CMK (cell line): ENCODE data around the gene UTF1.
"Not testable (repeated sequence)": the region's sequence is repeated elsewhere in the genome, so short reads cannot be mapped to it uniquely, and the experiment has no call there.

ENCODE experiments used
- DNase-seq: peaks from one replicate; pipeline ENCODE4 v3.0.0-alpha.2; 2010; ENCODE audit warnings: low read depth

UTF1 gene

GRCh38 chr10:133227256-133227655 lies 2.8 kb upstream of the UTF1 start:
- DNase-seq = no peak

- DNase-seq = no peak
Measured at GRCh38 chr10:133229265-133230043, 563 bp upstream of the UTF1 start.

GRCh38 chr10:133230387-133231195 lies 574 bp downstream of the UTF1 start:
- peak; percentile 35 for DNase-seq

- no peak for DNase-seq
Measured at GRCh38 chr10:133231244-133231945, 1.4 kb downstream of the UTF1 start.

GRCh38 chr10:133231946-133232574 lies 2.0 kb downstream of the UTF1 start:
- no peak for DNase-seq

- not testable (repeated sequence) for DNase-seq
Measured at GRCh38 chr10:133234796-133235195, 4.8 kb downstream of the UTF1 start.

- no peak for DNase-seq
Measured at GRCh38 chr10:133235265-133235855, 5.3 kb downstream of the UTF1 start.

GRCh38 chr10:133235932-133236331 lies 5.9 kb downstream of the UTF1 start:
- no peak for DNase-seq

- no peak for DNase-seq
Measured at GRCh38 chr10:133236401-133237240, 6.6 kb downstream of the UTF1 start.

- no peak for DNase-seq
Measured at GRCh38 chr10:133237241-133237587, 7.2 kb downstream of the UTF1 start.

GRCh38 chr10:133237588-133238465 lies 7.8 kb downstream of the UTF1 start, which contains the start of gene VENTX:
VENTX (plus strand) TSS chr10:133237855; CDS start chr10:133237915, 60 bp downstream.
- no peak for DNase-seq

- DNase-seq = no peak
Measured at GRCh38 chr10:133238466-133238804, 8.4 kb downstream of the UTF1 start.

- DNase-seq = no peak
Measured at GRCh38 chr10:133239990-133240389, 10.0 kb downstream of the UTF1 start.

- no peak for DNase-seq
Measured at GRCh38 chr10:133241501-133242205, 11.6 kb downstream of the UTF1 start.

- DNase-seq = no peak
Measured at GRCh38 chr10:133242611-133243356, 12.8 kb downstream of the UTF1 start.

- no peak for DNase-seq
Measured at GRCh38 chr10:133243593-133243992, 13.6 kb downstream of the UTF1 start.

- peak; percentile 97 for DNase-seq
Measured at GRCh38 chr10:133245439-133246235, 15.6 kb downstream of the UTF1 start.

GRCh38 chr10:133246236-133246626 lies 16.2 kb downstream of the UTF1 start:
- no peak for DNase-seq
